PFSK-1 (cell line): ENCODE results near the gene BMPR2.

Source experiments
- FOXP2 ChIP-seq: optimal IDR thresholded peaks from 2 replicates; pipeline ENCODE3; 2011; ENCODE audit warnings: borderline replicate concordance, control low read depth, inconsistent platforms; ENCODE audit not compliant: insufficient read depth; ENCODE audit errors: extremely low read length, extremely low read depth
- POLR2AphosphoS5 ChIP-seq: IDR thresholded peaks from 2 replicates; pipeline ENCODE4 v1.6.1; 2012; ENCODE audit warnings: low read depth, mild to moderate bottlenecking, control low read depth, low read length, moderate library complexity
- REST ChIP-seq, 2 experiments: IDR thresholded peaks; 2 replicates each; pipeline versions ENCODE4 v1.6.1 to v1.8.0; 2011 to 2012; ENCODE audit warnings: low read depth in 2 of 2, low read length in 2 of 2, control low read depth in 1 of 2, inconsistent platforms in 1 of 2, mild to moderate bottlenecking in 1 of 2, moderate library complexity in 1 of 2; ENCODE audit not compliant: insufficient read depth in 1 of 2
- SIN3A ChIP-seq: IDR thresholded peaks from 2 replicates; pipeline ENCODE4 v1.6.1; 2012; ENCODE audit warnings: mild to moderate bottlenecking, low read length, moderate library complexity, borderline replicate concordance; ENCODE audit not compliant: insufficient read depth
- TAF1 ChIP-seq: IDR thresholded peaks from 2 replicates; pipeline ENCODE4 v1.6.1; 2012; ENCODE audit warnings: low read length, control low read depth, borderline replicate concordance; ENCODE audit not compliant: insufficient read depth

GRCh38 chr2:202612145-202612544 is 236.0 kb downstream of the BMPR2 start:
- TF ChIP-seq POLR2AphosphoS5 (no peak), TAF1 (no peak), REST (IDR thresholded peaks at IDR 0.05; ENCODE audit: insufficient read depth in 1 of 2, low read depth in 2 of 2, low read length in 2 of 2) (no peak), SIN3A (no peak), FOXP2 (no peak)
